H9 (cell line): ENCODE data around the gene PTK7. TPM values are rescaled to one million over a fixed set of nuclear protein-coding genes. Genes with fewer than 3 reads are reported as not detected.

Experiments used
- DNase-seq: peaks from one replicate; pipeline ENCODE4 v3.0.0-alpha.2; 2017
- H2AFZ ChIP-seq: one replicate; pipeline ENCODE4 v1.6.1; 2013; ENCODE audit warnings: mild to moderate bottlenecking, low read length, control low read depth, moderate library complexity
- H2AK5ac ChIP-seq: 2 replicates; pipeline ENCODE4 v1.6.1; 2013; ENCODE audit warnings: low read length, control low read depth, mixed read lengths; ENCODE audit not compliant: insufficient read length
- H2BK120ac ChIP-seq: one replicate; pipeline ENCODE4 v1.6.1; 2013; ENCODE audit warnings: low read depth, mild to moderate bottlenecking, low read length, control low read depth, inconsistent platforms; ENCODE audit not compliant: poor library complexity, severe bottlenecking
- H2BK12ac ChIP-seq: 2 replicates; pipeline ENCODE4 v1.6.1; 2013; ENCODE audit warnings: low read length, control low read depth, mixed read lengths, low read depth; ENCODE audit not compliant: insufficient read length
- H2BK15ac ChIP-seq: 2 replicates; pipeline ENCODE4 v1.6.1; 2013; ENCODE audit warnings: low read depth, low read length, control low read depth
- H2BK20ac ChIP-seq: one replicate; pipeline ENCODE4 v1.6.1; 2013; ENCODE audit warnings: low read depth, mild to moderate bottlenecking, low read length, control low read depth, inconsistent platforms; ENCODE audit not compliant: poor library complexity, severe bottlenecking
- H2BK5ac ChIP-seq: 2 replicates; pipeline ENCODE4 v1.6.1; 2013; ENCODE audit warnings: low read length, control low read depth, mixed read lengths; ENCODE audit not compliant: insufficient read length
- H3K14ac ChIP-seq: 2 replicates; pipeline ENCODE4 v1.6.1; 2013; ENCODE audit warnings: low read length, control low read depth; ENCODE audit not compliant: insufficient read depth
- H3K18ac ChIP-seq: 2 replicates; pipeline ENCODE4 v1.6.1; 2013; ENCODE audit warnings: low read depth, mild to moderate bottlenecking, mixed read lengths, low read length, control low read depth; ENCODE audit not compliant: insufficient read length
- H3K23ac ChIP-seq: 2 replicates; pipeline ENCODE4 v1.6.1; 2013; ENCODE audit warnings: low read length, control low read depth, mixed read lengths, low read depth; ENCODE audit not compliant: insufficient read length
- H3K23me2 ChIP-seq: 2 replicates; pipeline ENCODE4 v1.6.1; 2013; ENCODE audit warnings: low read depth, mild to moderate bottlenecking, mixed read lengths, low read length, control low read depth; ENCODE audit not compliant: insufficient read length, poor library complexity, severe bottlenecking
- H3K27ac ChIP-seq: 2 replicates; pipeline ENCODE4 v1.5.1; 2013; ENCODE audit warnings: low read length, control low read depth, mixed read lengths, low read depth; ENCODE audit not compliant: insufficient read length
- H3K27me3 ChIP-seq: 2 replicates; pipeline ENCODE4 v1.6.1; 2013; ENCODE audit warnings: low read length, control low read depth, inconsistent platforms; ENCODE audit not compliant: insufficient read depth
- H3K4ac ChIP-seq: 2 replicates; pipeline ENCODE4 v1.6.1; 2013; ENCODE audit warnings: low read depth, mild to moderate bottlenecking, control low read depth, inconsistent platforms, low read length, moderate library complexity
- H3K4me1 ChIP-seq: 2 replicates; pipeline ENCODE4 v1.6.1; 2013; ENCODE audit warnings: low read length, control low read depth, inconsistent platforms; ENCODE audit not compliant: insufficient read depth
- H3K4me2 ChIP-seq: 2 replicates; pipeline ENCODE4 v1.6.1; 2013; ENCODE audit warnings: low read length, control low read depth, mixed read lengths; ENCODE audit not compliant: insufficient read length, insufficient read depth
- H3K56ac ChIP-seq: 2 replicates; pipeline ENCODE4 v1.6.1; 2013; ENCODE audit warnings: low read depth, mild to moderate bottlenecking, mixed read lengths, low read length, control low read depth; ENCODE audit not compliant: insufficient read length
- H3K79me1 ChIP-seq: 2 replicates; pipeline ENCODE4 v1.6.1; 2013; ENCODE audit warnings: low read depth, mild to moderate bottlenecking, moderate library complexity, low read length, control low read depth, inconsistent platforms; ENCODE audit not compliant: insufficient read depth, poor library complexity, severe bottlenecking
- H3K79me2 ChIP-seq: 2 replicates; pipeline ENCODE4 v1.6.1; 2013; ENCODE audit warnings: low read length, control low read depth, inconsistent platforms; ENCODE audit not compliant: insufficient read depth
- H3K9ac ChIP-seq: 2 replicates; pipeline ENCODE4 v1.6.1; 2013; ENCODE audit warnings: low read length, control low read depth, mixed read lengths; ENCODE audit not compliant: insufficient read length; ENCODE audit errors: extremely low read depth
- H3K9me3 ChIP-seq: one replicate; pipeline ENCODE4 v1.6.1; 2013; ENCODE audit warnings: low read depth, low read length, inconsistent platforms; ENCODE audit not compliant: control insufficient read depth
- H3T11ph ChIP-seq: one replicate; pipeline ENCODE4 v1.6.1; 2013; ENCODE audit warnings: mild to moderate bottlenecking, low read length, control low read depth, inconsistent platforms
- H4K20me1 ChIP-seq: one replicate; pipeline ENCODE4 v1.6.1; 2013; ENCODE audit not compliant: control insufficient read depth, insufficient read length, insufficient read depth
- H4K5ac ChIP-seq: 2 replicates; pipeline ENCODE4 v1.6.1; 2013; ENCODE audit warnings: low read depth, mild to moderate bottlenecking, mixed read lengths, low read length, control low read depth; ENCODE audit not compliant: insufficient read length
- H4K8ac ChIP-seq: replicated peaks from 2 replicates; pipeline ENCODE4 v1.6.1; 2013; ENCODE audit warnings: low read length, control low read depth, mixed read lengths, low read depth; ENCODE audit not compliant: insufficient read length
- H4K91ac ChIP-seq: 2 replicates; pipeline ENCODE4 v1.6.1; 2013; ENCODE audit warnings: low read depth, mild to moderate bottlenecking, moderate library complexity, mixed read lengths, low read length, control low read depth; ENCODE audit not compliant: insufficient read length
- H3K27ac Mint-ChIP-seq, 3 experiments: 2 replicates in 2 of 3; 3 replicates in 1 of 3; pipeline ENCODE4 v1.8.0; 2020 to 2021; ENCODE audit warnings: mixed read lengths in 3 of 3, mild to moderate bottlenecking in 1 of 3, moderate library complexity in 1 of 3
- H3K27me3 Mint-ChIP-seq: 2 replicates; pipeline ENCODE4 v1.8.0; 2021; ENCODE audit warnings: low read depth, mild to moderate bottlenecking, moderate library complexity, mixed read lengths
- H3K36me3 Mint-ChIP-seq, 3 experiments: 2 replicates in 2 of 3; 3 replicates in 1 of 3; pipeline ENCODE4 v1.8.0; 2020 to 2021; ENCODE audit warnings: low read depth in 3 of 3, mixed read lengths in 3 of 3; ENCODE audit not compliant: insufficient read depth in 1 of 3
- H3K4me1 Mint-ChIP-seq, 2 experiments: 2 replicates each; pipeline ENCODE4 v1.8.0; 2020; ENCODE audit warnings: mixed read lengths in 2 of 2
- H3K4me3 Mint-ChIP-seq, 2 experiments: 2 replicates in 1 of 2; 3 replicates in 1 of 2; pipeline ENCODE4 v1.8.0; 2020 to 2021; ENCODE audit warnings: mild to moderate bottlenecking in 2 of 2, mixed read lengths in 2 of 2, moderate library complexity in 1 of 2
- H3K9me3 Mint-ChIP-seq, 2 experiments: 2 replicates in 1 of 2; 3 replicates in 1 of 2; pipeline ENCODE4 v1.8.0; 2020; ENCODE audit warnings: mild to moderate bottlenecking in 2 of 2, mixed read lengths in 2 of 2, moderate library complexity in 1 of 2
- WGBS: extraction: QIAGEN DNeasy Blood & Tissue Kit; methylation state at CpG from one replicate; pipeline ENCODE4 v1.1.7; 2013; ENCODE audit warnings: missing lambda C conversion rate, low lambda C conversion rate, mixed read lengths; ENCODE audit not compliant: insufficient read length; ENCODE audit errors: extremely low coverage; 5-methylcytosine and 5-hydroxymethylcytosine counted together
- total RNA-seq: library from RNA; stranded (reverse); gene quantifications from 2 replicates; pipeline ENCODE4 v1.2.1, GENCODE V29; 2021
- TF ChIP-seq, protein P1 (sequence below): fragments of 200-600 bp; sonication (generic); conservative IDR thresholded peaks from 3 replicates; pipeline ENCODE4 v1.8.0; 2021; ENCODE audit warnings: antibody characterized with exemption, mild to moderate bottlenecking

The PTK7 gene
- total RNA-seq, 1 experiment from 2014 or later: 128 TPM

DNA sequence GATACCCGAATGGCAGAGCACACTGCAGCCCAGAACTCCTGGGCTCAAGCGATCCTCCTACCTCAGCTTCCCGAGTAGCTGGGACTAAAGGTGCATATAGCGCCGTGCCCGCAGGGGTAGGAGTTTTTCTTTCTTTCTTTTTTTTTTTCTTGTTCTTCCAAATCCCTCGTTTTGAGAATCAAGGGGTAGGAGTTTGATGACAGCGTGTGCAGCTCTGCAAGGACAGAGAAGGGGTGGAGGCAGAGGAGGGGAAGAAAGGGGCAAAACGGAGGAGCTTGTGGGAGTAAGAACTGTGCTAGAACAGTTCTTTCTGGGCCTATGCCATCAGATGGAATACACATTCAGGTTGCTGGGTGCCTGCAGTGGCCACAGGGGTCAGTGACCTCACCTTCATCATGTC, 39.4 kb upstream of the PTK7 start:
- Mint-ChIP-seq H3K36me3 (peaks cover 31 to 86% (median 67%) of the 10 kb centered on the region in 3 experiments; a peak in 6 of 7 replicates), H3K4me1 (no peaks in the 10 kb centered on the region), H3K4me3 (no peak overlapping the region), H3K27ac (peak overlapping the region in 1 of 3 experiments; percentile 16; a peak in 1 of 7 replicates), H3K9me3 (no peaks in the 10 kb centered on the region; a peak in 1 of 5 replicates), H3K27me3 (no peaks in the 10 kb centered on the region; the same call in none of the 2 replicates)
- Histone ChIP-seq H3K9ac (no peak overlapping the region), H3K4me2 (no peak overlapping the region), H3K18ac (no peak overlapping the region), H4K20me1 (no peaks in the 10 kb centered on the region), H2BK12ac (no peak overlapping the region), H3K23me2 (no peaks in the 10 kb centered on the region), H3K4me1 (no peaks in the 10 kb centered on the region), H2BK20ac (no peak overlapping the region), H3K9me3 (no peaks in the 10 kb centered on the region), H2BK5ac (no peak overlapping the region), H4K91ac (no peak overlapping the region), H2BK15ac (no peak overlapping the region), H2AFZ (no peak overlapping the region), H3K14ac (no peak overlapping the region), H4K8ac (no peak overlapping the region), H2AK5ac (no peak overlapping the region), H3K27me3 (no peaks in the 10 kb centered on the region), H4K5ac (no peak overlapping the region), H3K79me1 (no peaks in the 10 kb centered on the region), H3T11ph (no peak overlapping the region), H3K79me2 (no peaks in the 10 kb centered on the region), H3K4ac (no peak overlapping the region), H3K23ac (no peak overlapping the region), H2BK120ac (no peak overlapping the region), H3K27ac (no peak overlapping the region), H3K56ac (no peak overlapping the region)
- no CpG with 5 or more reads among the region's 9 CpGs for WGBS
- no peak for DNase-seq
- TF ChIP-seq, protein P1, sequence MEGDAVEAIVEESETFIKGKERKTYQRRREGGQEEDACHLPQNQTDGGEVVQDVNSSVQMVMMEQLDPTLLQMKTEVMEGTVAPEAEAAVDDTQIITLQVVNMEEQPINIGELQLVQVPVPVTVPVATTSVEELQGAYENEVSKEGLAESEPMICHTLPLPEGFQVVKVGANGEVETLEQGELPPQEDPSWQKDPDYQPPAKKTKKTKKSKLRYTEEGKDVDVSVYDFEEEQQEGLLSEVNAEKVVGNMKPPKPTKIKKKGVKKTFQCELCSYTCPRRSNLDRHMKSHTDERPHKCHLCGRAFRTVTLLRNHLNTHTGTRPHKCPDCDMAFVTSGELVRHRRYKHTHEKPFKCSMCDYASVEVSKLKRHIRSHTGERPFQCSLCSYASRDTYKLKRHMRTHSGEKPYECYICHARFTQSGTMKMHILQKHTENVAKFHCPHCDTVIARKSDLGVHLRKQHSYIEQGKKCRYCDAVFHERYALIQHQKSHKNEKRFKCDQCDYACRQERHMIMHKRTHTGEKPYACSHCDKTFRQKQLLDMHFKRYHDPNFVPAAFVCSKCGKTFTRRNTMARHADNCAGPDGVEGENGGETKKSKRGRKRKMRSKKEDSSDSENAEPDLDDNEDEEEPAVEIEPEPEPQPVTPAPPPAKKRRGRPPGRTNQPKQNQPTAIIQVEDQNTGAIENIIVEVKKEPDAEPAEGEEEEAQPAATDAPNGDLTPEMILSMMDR: no peak
